DMS53 treated with DMSO at 0.1 percent for 48 hours (cell line): Measurements from ENCODE around the gene KIF6.

ENCODE experiments used
- DNase-seq: peaks from one replicate; lab custom pipeline; 2025; ENCODE audit not compliant: unreplicated experiment; lab: John Stamatoyannopoulos, UW

KIF6 gene

DNA sequence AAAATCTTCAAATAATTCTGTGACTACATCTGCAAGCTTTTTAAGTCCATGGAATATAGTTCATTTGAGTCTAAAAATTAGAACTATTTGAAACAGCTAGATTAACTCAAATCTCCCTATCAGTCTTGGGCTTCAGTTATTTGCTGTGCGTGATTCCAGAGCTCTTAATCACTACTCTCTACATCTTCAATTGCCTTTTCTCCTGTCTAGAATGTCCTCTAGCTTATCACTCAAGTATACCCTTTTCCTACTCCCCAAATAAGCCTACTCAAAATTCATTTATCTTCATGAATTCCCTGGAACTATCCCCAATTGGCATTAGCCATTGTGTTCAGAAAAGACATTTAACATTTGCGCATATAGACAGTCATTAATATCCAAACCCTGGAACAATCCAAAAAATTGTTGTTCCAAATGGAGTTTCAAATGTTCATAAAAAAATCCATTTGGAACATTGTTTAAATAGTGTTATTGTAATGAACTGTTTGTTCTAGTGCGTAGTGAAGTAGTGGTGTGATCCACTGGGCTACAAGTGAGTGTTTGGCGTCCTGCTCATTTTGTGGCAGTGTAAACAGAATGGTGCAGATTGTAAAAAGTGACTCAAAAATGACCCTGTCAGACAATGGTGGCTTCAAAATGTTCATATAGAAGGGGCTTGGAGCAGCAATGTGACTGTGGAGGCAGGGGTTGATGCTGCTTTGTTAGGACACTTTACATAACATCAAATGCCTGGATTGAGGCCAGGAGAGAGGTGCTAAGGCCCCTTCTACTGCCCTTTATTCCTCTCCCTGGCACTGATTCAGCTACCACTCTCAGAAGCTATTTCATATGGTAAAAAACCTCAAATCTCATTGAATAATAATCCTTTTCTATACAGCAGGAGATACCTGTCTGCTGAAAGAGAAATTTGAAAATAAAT, 122.3 kb downstream of the KIF6 start:
- DNase-seq, result no peak

DNA sequence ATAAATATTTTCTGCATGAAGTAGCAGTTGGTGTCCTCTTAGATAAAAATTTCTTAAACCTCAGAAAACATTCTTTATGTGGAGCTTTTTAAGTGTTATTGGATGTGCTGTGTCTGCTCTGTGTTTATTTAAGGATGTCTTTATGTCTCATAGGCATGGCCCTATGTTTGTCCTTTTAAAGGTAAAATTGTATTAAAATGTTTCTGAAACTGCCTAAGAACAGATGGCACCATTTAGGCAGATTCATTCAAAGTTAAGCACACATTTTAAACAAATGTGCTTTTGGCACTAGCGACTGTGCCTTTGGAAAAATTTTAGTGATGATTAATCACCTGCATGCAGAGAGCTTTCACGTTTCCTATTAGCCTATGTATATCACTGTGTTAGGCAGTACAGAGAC, 125.2 kb downstream of the KIF6 start:
- no peak for DNase-seq

DNA sequence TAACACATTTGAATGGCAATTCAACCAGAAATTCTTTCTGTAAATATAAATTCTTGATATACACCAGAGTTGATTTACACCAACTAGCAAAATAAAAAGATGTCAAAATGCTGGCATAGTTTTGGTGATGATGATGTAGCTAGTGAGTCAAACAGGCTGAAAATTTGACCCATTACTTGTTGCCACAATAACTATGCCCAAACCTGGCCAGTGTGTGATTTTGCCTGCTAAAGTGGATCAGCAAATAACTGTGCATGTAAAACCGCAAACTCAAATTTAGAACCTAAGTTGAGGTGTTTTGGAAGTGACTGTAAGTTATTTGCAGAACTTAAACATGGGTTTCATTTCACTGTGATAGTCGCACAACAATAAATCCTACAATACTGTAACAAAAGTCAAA, 125.9 kb downstream of the KIF6 start:
- no peak for DNase-seq

DNA sequence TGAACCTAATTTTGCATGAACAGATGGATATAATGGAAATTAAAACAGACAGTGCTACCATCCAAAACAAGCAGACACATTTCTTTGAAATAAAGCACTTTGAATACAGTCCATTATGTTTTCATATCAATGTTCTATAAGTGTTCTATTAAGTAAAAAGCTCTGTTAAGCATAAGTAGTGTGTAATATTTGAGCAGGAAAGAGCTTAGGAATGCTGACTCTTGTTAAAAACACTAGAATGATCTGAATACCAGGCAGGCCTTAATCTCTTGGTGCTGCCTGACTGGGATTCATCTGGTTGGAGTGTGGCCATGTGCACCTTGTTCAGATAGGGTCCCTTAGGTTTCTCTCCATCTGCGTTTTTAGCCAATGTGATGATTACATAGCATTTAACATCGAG, 130.9 kb downstream of the KIF6 start:
- no peak for DNase-seq

DNA sequence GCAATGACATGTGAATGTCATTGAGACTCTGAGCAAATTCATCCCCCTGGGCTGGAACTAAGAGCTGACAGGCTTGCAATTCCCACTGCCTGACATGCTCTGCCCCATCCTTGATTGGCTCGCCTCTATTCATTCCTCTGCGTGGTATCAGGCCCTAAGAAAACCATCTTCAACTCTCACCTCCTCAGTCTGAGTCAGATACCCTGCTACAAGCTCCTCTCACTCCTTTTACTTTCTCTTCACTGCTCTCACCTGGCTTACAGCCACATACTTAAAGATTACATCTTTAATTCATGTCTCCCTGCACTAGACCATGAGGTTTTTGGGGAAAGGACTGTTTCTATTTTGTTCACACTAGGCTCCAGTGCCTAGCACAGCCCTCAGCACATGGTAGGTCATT, 131.6 kb downstream of the KIF6 start:
- no peak for DNase-seq

DNA sequence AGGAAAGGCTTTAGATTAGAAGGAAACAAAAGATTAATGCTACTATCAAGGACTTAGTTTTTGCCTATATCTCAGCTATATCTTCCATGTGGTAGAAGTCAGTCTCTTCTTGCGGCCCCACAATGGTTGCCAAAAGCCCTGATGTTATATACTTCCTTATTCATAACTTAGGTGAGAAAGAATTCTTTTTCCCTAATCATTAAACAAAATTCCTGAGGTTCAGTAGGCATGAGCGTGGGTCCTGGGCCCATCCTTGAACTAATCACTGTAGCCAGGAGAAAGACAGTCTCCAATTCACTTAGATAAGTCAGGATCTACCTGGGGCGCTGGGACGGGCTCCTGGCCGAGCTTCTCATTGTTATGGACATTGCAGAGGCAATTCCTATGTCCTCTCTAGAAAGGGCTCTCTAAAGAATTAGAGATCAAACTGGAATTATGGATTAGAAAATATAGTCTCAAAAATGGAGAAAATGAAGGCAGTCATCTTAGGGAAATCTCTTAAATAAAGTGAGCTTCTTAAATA, 134.3 kb downstream of the KIF6 start:
- no peak for DNase-seq

DNA sequence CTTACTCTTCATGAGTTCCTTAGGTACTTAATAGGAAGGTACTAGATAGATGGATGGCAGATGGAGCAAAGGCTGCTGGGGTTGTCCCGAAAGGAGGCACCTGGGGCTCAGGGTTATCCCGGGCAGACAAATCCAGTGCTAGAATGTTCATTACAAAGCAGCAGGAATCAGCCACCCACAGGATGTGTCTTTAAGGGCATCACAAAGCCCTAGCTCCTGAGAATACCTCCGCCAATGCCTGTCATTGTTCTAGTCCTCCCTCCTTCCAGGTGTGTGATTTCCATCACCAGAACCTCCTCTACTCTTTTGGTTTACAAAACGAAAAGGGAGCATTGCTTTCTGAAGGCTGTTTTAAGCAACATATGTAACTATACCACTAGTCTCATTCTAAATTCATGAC, 138.1 kb downstream of the KIF6 start:
- no peak for DNase-seq

DNA sequence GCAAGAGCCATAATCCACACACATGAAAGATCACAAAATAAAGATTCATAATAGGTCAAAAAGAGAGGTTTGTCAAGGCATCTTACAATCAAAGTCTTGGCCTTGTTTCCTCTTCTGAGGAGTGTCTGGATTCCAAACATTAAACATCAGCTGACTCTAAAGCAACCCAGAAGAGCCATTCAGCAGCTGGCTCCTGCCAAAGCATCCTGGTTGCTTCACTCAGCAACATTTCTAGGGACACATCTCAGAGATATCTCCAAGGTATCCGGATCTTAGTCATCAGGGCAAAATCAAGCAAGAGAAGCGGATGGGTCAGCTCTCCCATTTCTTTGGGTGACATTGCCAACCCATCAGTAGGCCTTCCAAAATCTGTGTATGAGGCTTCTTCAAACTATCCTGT, 139.6 kb downstream of the KIF6 start:
- no peak for DNase-seq

DNA sequence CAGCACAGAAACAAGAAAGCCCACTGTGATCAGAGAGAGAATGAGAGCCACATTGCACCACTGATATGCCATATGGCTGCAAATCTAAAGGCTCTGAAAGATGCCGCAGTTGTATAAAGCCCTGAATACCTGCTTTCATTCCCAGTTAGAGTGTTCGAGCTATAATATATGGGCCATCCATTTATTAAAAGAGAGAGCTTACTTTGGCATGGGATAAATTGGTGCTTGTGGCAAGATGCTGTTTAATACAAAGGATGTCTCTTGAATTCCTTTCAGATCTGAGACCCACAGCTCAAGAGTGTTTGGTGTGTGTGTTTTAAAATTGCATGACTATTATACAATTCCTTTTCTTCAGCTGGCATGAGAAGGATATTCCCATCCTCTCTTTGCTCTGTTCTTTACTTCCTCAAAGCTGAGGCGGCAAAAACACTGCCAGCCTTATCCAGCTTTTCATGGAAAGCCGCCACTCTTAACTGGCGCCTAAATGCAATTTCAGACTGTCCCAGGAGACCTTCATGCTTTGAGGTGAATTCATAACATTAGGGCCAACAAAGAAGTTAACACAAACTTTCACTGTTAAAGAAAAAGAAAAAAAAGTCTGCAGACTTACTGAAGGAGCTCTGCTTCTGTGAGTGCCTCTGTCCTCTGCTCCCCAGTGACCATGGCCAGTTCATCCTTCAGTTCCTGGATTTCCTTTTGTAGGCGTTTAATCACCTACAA, 147.6 kb downstream of the KIF6 start:
- no peak for DNase-seq

DNA sequence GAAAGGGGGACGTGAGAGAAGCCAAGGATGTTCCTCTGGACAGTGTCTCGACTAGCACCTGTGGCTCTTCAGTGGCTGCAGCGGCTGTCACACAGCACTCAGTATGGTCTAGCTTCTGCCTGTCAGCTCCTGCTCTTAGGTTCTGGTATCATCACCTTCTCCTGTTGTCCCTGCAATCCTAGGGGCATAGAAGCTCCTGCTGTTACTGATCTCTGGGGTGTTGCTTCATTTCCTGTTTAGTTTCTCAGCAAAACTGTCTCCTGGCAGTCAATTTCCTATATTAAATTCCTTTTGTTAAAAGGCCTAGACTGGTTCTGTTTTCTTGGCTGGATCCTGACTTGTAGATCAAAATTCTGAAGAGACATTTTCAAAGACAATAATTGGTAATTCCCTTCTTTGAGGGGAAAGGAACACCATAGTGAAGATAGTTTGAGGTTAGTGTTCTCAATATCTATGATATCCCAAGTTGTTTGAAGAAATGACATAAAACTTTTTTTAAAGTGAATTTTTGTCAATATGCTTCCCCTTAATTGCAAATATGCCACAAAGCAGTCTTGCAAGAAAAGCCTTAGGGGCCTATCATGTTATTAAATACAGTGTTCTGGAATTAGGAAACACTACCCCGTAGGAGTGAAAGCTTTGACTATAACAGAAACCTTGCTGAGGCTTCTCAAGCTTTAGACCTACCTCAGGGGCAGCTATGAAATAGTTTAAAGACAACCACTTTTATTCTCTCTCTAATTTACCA, 148.5 kb downstream of the KIF6 start:
- DNase-seq, result no peak

DNA sequence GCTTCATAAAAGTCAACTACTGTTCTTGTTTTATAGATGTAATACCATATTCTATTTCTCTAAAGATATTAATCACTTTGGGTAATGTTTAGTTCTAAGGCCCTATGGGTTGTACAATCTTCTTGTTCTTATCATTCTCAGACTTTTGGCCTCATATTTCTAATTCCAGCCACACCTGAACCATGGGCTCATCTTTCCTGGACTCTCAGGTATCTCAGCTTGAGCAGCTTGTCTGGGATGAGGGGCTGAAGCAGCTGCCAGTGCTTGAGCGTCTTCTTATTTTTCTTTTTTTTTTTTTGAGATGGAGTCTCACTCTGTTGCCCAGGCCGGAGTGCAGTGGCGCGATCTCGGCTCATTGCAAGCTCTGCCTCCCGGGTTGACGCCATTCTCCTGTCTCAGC, 150.2 kb downstream of the KIF6 start:
- DNase-seq, result no peak

DNA sequence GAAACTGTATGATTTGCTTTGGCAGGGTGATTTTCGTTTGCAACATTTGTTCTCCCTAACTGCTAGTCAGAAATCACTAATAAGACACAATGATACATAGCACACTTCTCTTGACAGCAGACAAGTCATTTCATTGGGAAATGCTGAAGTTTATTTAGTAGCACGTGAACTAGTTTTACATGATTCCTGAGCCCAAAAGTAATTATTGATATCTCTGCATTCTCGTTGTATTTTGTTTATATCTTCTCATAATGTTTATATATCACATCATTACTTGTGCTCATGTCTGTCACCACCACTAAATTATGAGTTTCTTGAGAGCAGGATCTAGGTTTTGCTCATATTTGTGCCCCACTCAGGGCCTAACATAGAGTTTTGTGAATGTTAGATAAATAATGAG, 151.7 kb downstream of the KIF6 start:
- DNase-seq, result no peak

DNA sequence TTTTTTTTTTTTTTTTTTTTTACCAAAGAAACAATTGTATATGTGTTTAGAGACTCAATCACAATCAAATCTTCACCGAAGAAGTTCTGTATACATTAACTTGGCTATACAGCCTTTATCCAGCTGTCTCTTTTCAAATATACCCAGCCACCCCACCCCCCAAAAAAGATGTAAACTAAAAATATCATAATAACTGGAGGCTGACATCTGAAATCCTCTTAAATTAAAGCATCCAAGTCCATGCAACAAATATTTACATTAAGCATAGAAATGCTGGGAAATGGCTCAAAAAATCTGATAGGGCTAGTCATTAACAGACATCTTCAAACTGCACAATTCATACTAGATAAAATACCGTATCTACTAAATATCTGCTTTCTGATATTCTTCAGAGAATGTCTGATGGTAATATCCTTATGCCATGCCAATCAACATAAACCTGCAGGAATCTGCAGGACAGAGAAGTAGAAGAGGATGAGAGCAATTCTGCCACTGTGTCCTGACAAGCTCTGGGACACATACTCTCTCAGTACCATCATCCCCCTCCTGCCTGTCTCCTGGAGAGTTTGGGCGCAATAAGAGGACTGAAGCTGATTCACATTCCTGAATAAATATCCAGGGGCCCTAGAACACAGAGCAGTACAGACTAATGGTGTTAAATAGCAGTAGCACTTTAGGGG, 152.4 kb downstream of the KIF6 start:
- no peak for DNase-seq

DNA sequence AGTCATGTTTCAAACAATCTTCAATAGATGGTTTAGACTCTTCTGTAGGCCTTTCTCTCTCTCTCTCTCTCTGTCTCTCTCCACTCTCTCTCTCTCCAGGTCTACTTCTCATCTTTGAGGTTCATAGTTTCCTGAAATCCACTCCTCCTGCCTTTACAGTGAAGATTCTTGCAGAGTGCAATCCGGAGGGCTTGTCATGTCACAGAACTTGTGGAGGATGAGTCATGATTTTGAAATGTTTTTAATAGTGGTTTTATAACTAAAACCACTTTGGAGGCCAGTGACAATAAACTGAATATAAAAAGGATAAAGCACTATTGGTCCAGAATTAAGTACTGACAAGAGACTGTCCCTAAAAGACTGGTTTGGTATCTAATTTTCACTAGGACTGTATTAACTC, 156.3 kb downstream of the KIF6 start:
- DNase-seq, result no peak

DNA sequence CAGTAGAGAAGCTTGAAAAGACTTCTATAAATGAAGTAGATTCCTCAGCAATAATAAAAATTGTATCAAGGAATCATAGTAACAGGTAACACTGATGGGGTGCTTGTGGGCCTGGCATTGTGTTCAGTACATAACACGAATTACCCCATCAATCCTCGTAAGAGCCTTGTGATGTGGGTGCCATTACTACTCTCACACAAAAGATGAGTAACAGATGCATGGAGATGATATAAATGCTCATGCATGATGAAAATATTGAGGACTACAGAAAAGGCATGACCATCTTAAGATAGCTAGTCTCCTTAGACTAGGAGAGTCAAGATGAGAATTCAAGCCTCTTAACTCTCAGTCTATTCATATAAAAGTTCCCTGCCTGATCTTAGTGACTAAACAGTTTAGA, 158.1 kb downstream of the KIF6 start:
- no peak for DNase-seq

DNA sequence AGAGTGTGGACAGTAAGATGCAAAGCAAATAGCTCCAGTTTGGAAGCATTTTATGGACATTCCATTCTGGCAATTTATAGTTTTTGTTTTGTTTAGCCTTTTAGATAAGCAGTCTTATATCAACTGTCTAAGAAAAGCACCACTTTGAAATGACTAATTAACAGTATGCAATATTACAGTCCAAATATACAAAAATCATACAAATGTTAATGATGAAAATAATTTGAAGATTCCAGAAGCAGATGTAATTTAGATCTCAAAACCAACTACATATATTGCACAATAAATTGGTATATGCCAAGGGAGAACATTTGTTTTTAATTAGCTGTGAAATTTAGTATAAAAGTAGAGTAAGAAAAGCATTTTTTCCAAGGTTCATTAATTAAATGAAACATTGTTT, 158.8 kb downstream of the KIF6 start:
- DNase-seq, result no peak

DNA sequence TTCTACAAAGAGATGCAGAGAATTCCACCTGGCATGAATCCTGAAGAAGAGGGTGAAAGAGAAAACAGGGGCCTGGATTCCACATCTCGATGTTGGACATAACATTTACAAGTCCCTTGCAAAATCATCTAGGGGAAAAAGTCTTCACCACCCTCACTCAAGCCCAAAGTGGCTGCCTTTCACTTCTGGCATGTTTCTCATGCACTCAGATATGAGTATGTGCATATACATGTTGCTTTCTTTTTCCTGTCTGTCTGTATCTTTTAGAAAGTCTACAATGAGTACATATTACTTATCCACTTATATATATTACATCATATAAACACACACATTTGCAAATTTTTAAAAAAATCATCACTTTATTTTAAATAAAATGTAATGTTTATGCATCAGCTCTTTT, 159.3 kb downstream of the KIF6 start:
- DNase-seq, result no peak

DNA sequence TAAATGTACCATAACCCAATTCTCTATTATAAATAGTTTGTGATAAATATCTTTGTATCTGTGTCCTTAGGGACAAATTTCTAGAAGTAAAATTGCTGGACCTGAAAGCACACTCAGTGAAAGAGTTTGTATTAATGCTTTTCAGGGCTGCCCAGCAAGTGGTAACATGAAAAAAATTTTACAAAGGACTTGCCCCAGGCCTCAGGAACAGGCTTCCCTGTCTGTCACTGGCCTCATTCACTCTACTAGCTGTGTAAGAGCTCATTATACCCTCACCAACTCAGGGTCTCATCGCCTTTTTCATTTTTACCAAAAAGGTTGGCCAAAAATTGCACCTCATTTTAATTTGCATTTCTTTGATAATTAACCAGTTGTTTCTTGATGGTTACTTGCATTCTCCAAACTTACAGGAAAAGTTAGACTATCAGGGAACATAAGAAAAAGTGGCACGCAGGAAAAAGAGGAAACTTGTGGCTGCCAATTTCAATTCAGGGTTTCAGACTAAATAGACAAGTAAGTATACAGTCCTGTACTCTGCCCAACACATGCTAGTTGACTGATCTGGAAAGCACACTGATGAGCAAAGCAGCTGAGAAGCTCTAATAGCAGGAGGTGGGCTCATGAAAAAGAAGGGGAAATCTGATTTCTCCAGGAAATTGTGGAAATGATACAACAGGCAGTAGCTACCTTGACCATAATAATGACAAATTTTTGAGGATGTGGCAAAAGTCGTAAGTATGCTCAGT, 161.5 kb downstream of the KIF6 start:
- DNase-seq, result no peak

DNA sequence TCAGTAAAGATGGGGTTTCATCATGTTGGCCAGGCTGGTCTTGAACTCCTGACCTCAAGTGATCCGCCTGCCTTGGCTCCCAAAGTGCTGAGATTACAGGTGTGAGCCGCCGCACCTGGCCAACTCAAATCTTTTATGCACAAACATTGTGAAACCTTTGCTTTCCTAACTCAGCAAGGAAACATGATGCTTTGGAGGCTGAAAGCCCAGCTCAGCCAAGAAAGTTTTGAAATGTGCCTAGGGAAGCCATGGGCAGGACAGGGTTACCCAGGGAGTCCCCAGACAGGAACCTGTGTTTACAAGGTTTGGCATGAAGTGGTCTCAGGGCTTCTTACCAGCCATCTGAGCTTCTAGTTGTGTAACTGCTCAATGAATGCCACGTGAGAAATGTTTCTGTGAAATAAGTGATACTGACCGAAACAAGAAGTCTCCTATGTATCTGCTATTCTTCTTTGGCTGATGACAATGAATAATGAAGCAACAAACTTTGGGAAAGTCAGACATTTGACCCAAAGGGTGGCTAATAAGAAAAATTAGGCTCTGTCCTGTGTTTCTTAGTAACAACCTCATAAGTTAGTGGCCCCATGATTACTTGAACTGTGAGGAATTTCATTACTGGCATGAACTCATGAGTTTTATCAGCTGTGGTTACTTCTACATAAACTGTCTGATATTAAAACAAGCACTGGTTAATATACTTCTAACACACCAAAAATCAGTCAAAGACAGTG, 163.5 kb downstream of the KIF6 start:
- no peak for DNase-seq

DNA sequence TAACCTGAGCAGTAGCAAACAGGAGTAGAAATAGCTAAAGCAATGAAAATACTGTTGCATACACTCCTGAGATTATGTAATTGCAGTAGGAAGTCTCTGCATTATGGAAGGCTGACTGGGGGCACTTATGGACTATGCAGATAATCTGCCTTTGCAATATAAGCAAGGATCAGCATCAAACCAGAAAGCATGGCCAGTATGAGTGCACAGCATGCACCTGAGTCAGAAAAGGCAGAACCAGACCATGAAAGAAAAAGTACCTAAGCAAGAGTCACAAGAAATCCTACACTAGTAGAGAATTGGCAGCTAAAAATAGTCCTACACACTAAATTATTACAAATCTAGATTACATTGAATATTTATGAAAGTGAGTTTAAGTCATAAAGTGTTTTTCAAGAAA, 164.3 kb downstream of the KIF6 start:
- DNase-seq, result no peak
